Activated T-helper 9 cell treated with anti-CD3 and anti-CD28 coated beads, Interleukin-2, amount 50 U/mL, for 16 hours (primary cell): ENCODE results near the gene SCN8A.
A peak's percentile ranks its signal among the peaks of the same experiment; 100 is the strongest.
"Not testable (repeated sequence)": the region's sequence is repeated elsewhere in the genome, so short reads cannot be mapped to it uniquely, and the experiment has no call there.

Source experiments
- DNase-seq: peaks from one replicate; pipeline ENCODE4 v3.0.0-alpha.2; 2020; ENCODE audit warnings: low read depth

The SCN8A gene

GRCh38 chr12:51591016-51591901, at the start of gene SCN8A:
Gene SCN8A (plus strand): TSS chr12:51591233. CDS start chr12:51662818, 71,585 bp downstream.
- DNase-seq = peak; percentile 33

GRCh38 chr12:51546097-51546496, 44.9 kb upstream of the SCN8A start:
- DNase-seq = no peak

- DNase-seq = no peak
These were observed 43.4 kb upstream of the SCN8A start for GRCh38 chr12:51547606-51548005.

- no peak for DNase-seq
These were observed 42.8 kb upstream of the SCN8A start for GRCh38 chr12:51548241-51548640.

GRCh38 chr12:51549637-51550036, 41.4 kb upstream of the SCN8A start:
- DNase-seq = no peak

GRCh38 chr12:51568271-51569032, 22.6 kb upstream of the SCN8A start:
- DNase-seq = not testable (repeated sequence)

GRCh38 chr12:51579321-51579850, 11.6 kb upstream of the SCN8A start:
- no peak for DNase-seq

GRCh38 chr12:51589060-51589459, 2.0 kb upstream of the SCN8A start:
- DNase-seq = no peak

GRCh38 chr12:51589557-51590176, 1.4 kb upstream of the SCN8A start:
- DNase-seq = no peak

GRCh38 chr12:51590347-51591015, 552 bp upstream of the SCN8A start:
- peak; percentile 59 for DNase-seq

- no peak for DNase-seq
These were observed 1.1 kb downstream of the SCN8A start for GRCh38 chr12:51592034-51592705.

- DNase-seq = no peak
These were observed 2.0 kb downstream of the SCN8A start for GRCh38 chr12:51593021-51593420.

GRCh38 chr12:51593539-51593938, 2.5 kb downstream of the SCN8A start:
- no peak for DNase-seq

- DNase-seq = no peak
These were observed 7.1 kb downstream of the SCN8A start for GRCh38 chr12:51598156-51598555.

GRCh38 chr12:51600721-51601120, 9.7 kb downstream of the SCN8A start:
- no peak for DNase-seq

- DNase-seq = no peak
These were observed 10.2 kb downstream of the SCN8A start for GRCh38 chr12:51601241-51601640.

- DNase-seq = not testable (repeated sequence)
These were observed 14.9 kb downstream of the SCN8A start for GRCh38 chr12:51605896-51606295.

- DNase-seq = not testable (repeated sequence)
These were observed 16.2 kb downstream of the SCN8A start for GRCh38 chr12:51607197-51607596.

- no peak for DNase-seq
These were observed 29.4 kb downstream of the SCN8A start for GRCh38 chr12:51620448-51620847.

- no peak for DNase-seq
These were observed 30.3 kb downstream of the SCN8A start for GRCh38 chr12:51621156-51621922.
